Esophagus mucosa (tissue), 1 donor: Measurements from ENCODE around the gene CCDC28A. TPM values are rescaled to one million over a fixed set of nuclear protein-coding genes. Genes with fewer than 3 reads are reported as not detected.

Experiments
- ATAC-seq: fragments of 200-7000 bp; cut with Tn5 transposase; one replicate; pipeline ENCODE4 v1.9.1; 2020
- total RNA-seq: library from RNA; stranded (reverse); gene quantifications from one replicate; pipeline ENCODE4 v1.2.4, GENCODE V29; 2023
- donor health status: DM: yes; HTN: yes; CAD: no.

The CCDC28A gene
- total RNA-seq, 1 donor from 2014 or later, result 10.1 TPM

DNA sequence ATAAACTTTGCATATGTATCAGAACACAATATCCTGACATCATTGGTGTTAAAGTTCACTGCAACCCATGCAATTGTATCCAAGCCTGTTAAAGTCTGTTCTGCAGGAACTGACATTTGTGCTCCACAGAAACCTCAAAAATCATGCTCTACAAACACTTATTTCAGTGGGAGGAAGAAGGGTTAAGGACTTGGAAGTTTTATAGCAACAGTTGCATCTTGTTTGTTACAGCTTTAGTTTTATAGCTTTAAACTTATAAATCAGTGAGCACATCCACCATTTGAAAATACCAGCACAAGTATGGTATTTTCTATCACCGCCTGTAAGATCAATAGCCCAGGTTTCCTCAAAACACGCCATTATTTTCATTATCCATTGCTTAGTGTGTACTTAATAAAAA, 23.2 kb downstream of the CCDC28A start:
- ATAC-seq, result no peak

GRCh38 chr6:138797806-138798446, 24.4 kb downstream of the CCDC28A start:
- peak; percentile 35 for ATAC-seq

GRCh38 chr6:138800377-138801150, 27.0 kb downstream of the CCDC28A start:
- no peak for ATAC-seq

- no peak for ATAC-seq
Measured at GRCh38 chr6:138803331-138803730, 29.8 kb downstream of the CCDC28A start.

GRCh38 chr6:138803861-138804260, 30.3 kb downstream of the CCDC28A start:
- no peak for ATAC-seq

- ATAC-seq, result no peak
Measured at GRCh38 chr6:138805016-138805765, 31.6 kb downstream of the CCDC28A start.

GRCh38 chr6:138806889-138807288, 33.3 kb downstream of the CCDC28A start:
- no peak for ATAC-seq

DNA sequence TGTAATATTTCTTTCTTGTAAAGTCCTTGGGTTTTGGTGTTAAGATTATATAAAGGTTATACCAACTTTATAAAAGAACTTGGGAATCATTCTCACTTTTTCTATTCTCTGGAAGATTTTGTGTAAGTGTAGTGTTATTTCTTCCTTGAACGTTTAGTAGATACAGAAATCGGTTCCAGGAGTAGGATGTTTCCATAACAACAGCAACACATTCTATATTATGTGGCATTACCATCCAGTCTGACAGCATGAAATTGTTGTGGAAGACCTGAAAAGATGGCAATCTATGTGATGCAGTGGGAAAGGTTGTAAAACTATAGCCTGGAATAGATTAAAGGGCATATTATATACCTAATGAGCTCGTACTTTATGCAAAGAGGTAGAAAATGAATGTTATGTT, 36.1 kb downstream of the CCDC28A start:
- no peak for ATAC-seq

DNA sequence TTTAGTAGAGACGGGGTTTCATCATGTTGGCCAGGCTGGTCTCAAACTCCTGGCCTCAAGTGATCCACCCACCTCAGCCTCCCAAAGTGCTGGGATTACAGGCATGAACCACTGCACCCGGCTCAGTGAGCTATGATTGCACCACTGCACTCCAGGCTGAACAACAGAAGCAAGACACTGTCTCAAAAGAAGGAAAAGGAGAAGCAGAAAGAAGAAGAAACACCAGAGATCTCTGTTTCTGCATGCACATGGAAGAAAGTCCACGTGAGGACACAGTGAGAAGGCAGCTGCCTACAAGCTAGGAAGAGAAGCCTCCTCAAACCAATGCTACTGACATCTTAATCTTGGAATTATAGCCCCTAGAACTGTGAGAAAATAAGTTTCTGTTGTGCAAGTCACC, 38.3 kb downstream of the CCDC28A start:
- ATAC-seq, result no peak

DNA sequence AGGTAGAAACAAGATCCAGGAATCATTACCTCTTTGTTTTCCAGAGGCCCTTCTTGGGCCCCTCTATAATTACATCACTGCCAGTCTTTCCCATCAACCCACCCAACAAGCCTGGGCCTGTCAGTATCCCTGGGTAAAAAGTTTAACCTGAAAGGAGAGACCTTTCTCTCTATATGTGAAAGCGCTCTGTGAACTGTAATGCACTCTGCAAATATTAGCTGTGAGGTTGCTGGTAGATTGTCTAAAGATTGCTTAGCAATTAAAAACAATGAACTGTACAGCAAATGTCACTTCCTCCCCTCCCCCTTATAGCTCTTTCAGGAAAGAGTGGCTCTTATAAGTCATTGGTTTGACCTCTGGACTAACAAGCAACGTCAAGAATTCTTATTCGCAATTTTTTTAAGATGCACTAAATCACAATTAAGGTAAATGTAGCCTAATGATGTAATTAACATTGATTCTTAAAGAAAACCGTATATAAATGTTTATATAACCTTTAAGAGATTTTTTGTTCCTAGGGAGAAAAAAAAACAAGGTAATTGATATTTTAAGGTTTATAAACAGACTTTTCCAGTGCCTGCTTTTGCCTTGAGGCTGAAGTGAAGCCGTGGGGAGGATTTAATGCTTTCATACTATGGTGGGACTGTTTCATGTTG, 40.7 kb downstream of the CCDC28A start:
- ATAC-seq, result no peak

DNA sequence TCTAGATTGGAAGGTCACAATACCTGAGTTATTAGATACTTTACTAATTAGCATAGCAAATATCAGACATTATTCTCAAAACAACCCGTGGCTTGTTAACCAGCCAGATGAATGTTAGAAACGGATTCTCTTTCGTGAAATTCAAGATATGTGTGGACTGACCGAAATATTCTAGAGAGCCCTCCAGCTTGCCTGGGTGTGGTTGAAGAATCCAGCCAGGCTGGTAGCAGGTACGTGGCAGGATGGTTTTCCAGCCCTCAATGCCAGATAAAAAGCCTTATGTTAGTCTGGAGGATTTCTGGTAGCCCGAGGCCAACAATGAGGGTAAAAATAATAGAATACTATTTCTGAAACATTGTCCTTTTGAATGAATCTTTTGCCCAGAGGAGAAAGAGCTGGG, 41.7 kb downstream of the CCDC28A start:
- ATAC-seq, result no peak

GRCh38 chr6:138815797-138816528, 42.4 kb downstream of the CCDC28A start:
- ATAC-seq, result no peak

- ATAC-seq, result peak; percentile 97
Measured at GRCh38 chr6:138817799-138818198, 44.2 kb downstream of the CCDC28A start.

GRCh38 chr6:138818496-138819194, 45.1 kb downstream of the CCDC28A start:
- no peak for ATAC-seq

GRCh38 chr6:138821519-138821918, 48.0 kb downstream of the CCDC28A start:
- no peak for ATAC-seq

GRCh38 chr6:138824482-138825144, 51.0 kb downstream of the CCDC28A start:
- peak; percentile 83 for ATAC-seq

GRCh38 chr6:138830248-138830647, 56.7 kb downstream of the CCDC28A start:
- ATAC-seq, result peak; percentile 87

- no peak for ATAC-seq
Measured at GRCh38 chr6:138832182-138832581, 58.6 kb downstream of the CCDC28A start.

DNA sequence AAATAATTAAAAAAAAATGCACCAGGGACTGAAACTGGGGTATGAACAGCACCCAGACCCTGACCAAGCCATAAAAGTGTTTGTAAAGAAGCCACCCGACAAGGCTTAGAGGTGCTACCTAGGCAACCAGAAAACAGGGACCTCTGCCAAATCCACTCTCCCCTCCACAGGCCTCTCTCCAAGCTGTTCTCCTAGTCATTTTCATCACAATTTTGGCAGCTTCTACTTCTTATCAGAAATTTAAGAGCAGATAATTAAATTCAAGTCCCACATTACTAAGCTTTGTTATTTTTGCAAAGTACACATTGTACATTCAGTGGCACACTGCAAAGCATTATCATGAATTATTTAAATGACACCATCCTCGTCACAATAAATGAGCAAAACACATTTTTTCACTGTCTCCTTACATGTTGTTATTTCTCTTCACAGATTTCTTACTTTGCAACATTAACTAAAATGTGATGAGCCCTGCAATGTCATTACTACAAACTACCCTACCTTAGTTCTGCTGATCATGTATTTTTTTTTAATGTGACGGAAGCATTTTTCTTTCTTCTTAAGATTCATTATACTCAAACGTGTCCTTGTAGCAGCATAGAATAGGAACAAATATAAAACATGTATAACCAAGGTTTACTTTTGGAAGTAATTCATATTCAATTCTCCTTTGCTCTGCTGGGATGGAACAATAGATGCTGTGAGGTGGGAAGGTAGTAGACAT, 60.4 kb downstream of the CCDC28A start:
- no peak for ATAC-seq

- no peak for ATAC-seq
Measured at GRCh38 chr6:138837246-138837645, 63.7 kb downstream of the CCDC28A start.
